ENCODE measurements around the gene MPI. TPM values are rescaled to one million over a fixed set of nuclear protein-coding genes. Genes with fewer than 3 reads are reported as not detected.
"Not testable (repeated sequence)": the region's sequence is repeated elsewhere in the genome, so short reads cannot be mapped to it uniquely, and the experiment has no call there.

Gene MPI
- total RNA-seq, 3 donors from 2014 or later, result 50.2 to 96.5 (median 68.3) TPM

GRCh38 chr15:74878273-74878672, 11.6 kb upstream of the MPI start:
- DNase-seq (no peak), ATAC-seq (no peak)
- H3K4me1 ChIP-seq (ENCODE audit: low read depth), result no peaks in the 10 kb centered on the region
- H3K4me3 ChIP-seq, result no peak overlapping the region
- H3K9me3 ChIP-seq, result no peaks in the 10 kb centered on the region
- no peaks in the 10 kb centered on the region for H3K36me3 ChIP-seq (ENCODE audit: low read depth)
- no peak for TF ChIP-seq CTCF (IDR thresholded peaks at IDR 0.05)
- intact Hi-C loops (cut with DNase I, micrococcal nuclease), result no loop called here

GRCh38 chr15:74882528-74882927, 7.3 kb upstream of the MPI start:
- Histone ChIP-seq H3K4me1 (ENCODE audit: low read depth) (no peaks in the 10 kb centered on the region), H3K4me3 (no peak overlapping the region), H3K9me3 (no peaks in the 10 kb centered on the region), H3K36me3 (ENCODE audit: low read depth) (no peaks in the 10 kb centered on the region)
- TF ChIP-seq CTCF (IDR thresholded peaks at IDR 0.05), result no peak
- ATAC-seq (no peak), DNase-seq (no peak)
- intact Hi-C loops (cut with DNase I, micrococcal nuclease), result no loop called here

- Histone ChIP-seq H3K9me3 (no peaks in the 10 kb centered on the region), H3K36me3 (ENCODE audit: low read depth) (no peaks in the 10 kb centered on the region), H3K4me3 (no peak overlapping the region), H3K4me1 (ENCODE audit: low read depth) (peaks cover 8% of the 10 kb centered on the region)
- ATAC-seq (no peak), DNase-seq (no peak)
- intact Hi-C loops (cut with DNase I, micrococcal nuclease), result no loop called here
- no peak for TF ChIP-seq CTCF (IDR thresholded peaks at IDR 0.05)
Measured at GRCh38 chr15:74884428-74885223, 5.2 kb upstream of the MPI start.

- Histone ChIP-seq H3K4me1 (ENCODE audit: low read depth) (peaks cover 10% of the 10 kb centered on the region), H3K36me3 (ENCODE audit: low read depth) (no peaks in the 10 kb centered on the region), H3K9me3 (no peaks in the 10 kb centered on the region), H3K4me3 (no peak overlapping the region)
- no peak for TF ChIP-seq CTCF (IDR thresholded peaks at IDR 0.05)
- intact Hi-C loops (cut with DNase I, micrococcal nuclease), result no loop called here
- no peak for ATAC-seq
- no peak for DNase-seq
Measured at GRCh38 chr15:74885461-74885860, 4.4 kb upstream of the MPI start.

- intact Hi-C loops (cut with DNase I, micrococcal nuclease); DNase-seq; H3K9me3 ChIP-seq; H3K36me3 ChIP-seq (ENCODE audit: low read depth); ATAC-seq; H3K4me3 ChIP-seq: not testable (repeated sequence)
- H3K4me1 ChIP-seq (ENCODE audit: low read depth), result peaks cover 30% of the 10 kb centered on the region
Measured at GRCh38 chr15:74887537-74888193, 2.2 kb upstream of the MPI start.

GRCh38 chr15:74888716-74889115, 1.1 kb upstream of the MPI start:
- H3K36me3 ChIP-seq (ENCODE audit: low read depth), result no peaks in the 10 kb centered on the region
- intact Hi-C loops (cut with DNase I, micrococcal nuclease), result no loop called here
- H3K9me3 ChIP-seq, result no peaks in the 10 kb centered on the region

More at GRCh38 chr15:74888716-74889115, 1.1 kb upstream of the MPI start:
- peaks cover 39% of the 10 kb centered on the region for H3K4me1 ChIP-seq (ENCODE audit: low read depth)
- H3K4me3 ChIP-seq, result no peak overlapping the region
- DNase-seq, result no peak
- no peak for ATAC-seq
- TF ChIP-seq CTCF (IDR thresholded peaks at IDR 0.05), result no peak
